Measurements from ENCODE around the gene S100A11.

The S100A11 gene

GRCh38 chr1:151993084-151993733, 43.6 kb downstream of the S100A11 start:
- peaks cover 6% of the 10 kb centered on the region for H3K9me3 ChIP-seq (ENCODE audit: low read length)

DNA sequence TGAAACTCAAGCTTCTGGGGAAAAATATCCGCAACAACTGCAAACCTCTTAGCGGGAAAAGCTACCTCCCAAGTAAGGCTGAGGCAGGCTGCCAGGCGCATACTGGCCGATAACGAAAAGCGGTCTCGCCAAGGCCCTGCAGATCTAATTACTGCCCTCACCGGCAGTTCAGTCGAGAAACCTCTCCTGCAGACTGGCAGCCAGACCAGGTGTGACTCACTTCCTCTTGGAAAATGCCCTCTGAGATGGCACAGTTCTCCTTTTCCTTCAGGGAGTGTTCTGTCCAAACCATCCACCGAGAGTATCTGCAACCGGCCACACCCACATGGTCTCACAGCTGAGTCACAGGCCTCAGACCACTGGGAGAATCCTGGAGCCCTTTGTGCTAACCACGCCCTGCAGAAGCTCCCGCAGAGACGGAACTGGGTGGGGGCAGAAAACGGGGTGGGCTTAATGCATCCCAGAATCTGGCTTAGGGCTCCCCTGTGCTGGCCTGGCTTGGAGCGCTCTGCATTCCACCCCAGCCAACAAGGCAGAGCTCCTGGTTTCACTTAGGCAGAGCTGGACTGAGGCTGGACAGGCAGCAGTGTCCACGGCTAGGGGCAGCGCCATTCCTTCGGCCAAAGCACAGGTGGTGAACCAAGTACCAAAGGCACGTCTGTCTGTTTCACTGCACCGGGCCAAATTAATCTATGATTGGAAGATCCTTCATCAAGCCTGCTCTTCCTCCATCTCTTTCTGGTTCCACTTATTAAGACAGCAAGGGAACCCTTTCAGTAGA, 44.3 kb downstream of the S100A11 start:
- Histone ChIP-seq H2AFZ (ENCODE audit: low read depth, low read length) (no peak overlapping the region), H3K4me3 (ENCODE audit: low read length) (no peak overlapping the region), H3K4me1 (ENCODE audit: insufficient read depth, low read length) (peaks cover 6% of the 10 kb centered on the region), H3K27me3 (ENCODE audit: insufficient read depth, low read length) (peaks cover 46% of the 10 kb centered on the region), H3K36me3 (ENCODE audit: insufficient read depth, low read length) (no peaks in the 10 kb centered on the region), H3K9me3 (ENCODE audit: low read length) (peaks cover 6% of the 10 kb centered on the region)

More at GRCh38 chr1:151993084-151993733, 43.6 kb downstream of the S100A11 start:
- H2AFZ ChIP-seq (ENCODE audit: low read depth, low read length): peak overlapping the region; percentile 27
- H3K27me3 ChIP-seq (ENCODE audit: insufficient read depth, low read length): peaks cover 46% of the 10 kb centered on the region
- no peaks in the 10 kb centered on the region for H3K36me3 ChIP-seq (ENCODE audit: insufficient read depth, low read length)
- H3K4me3 ChIP-seq (ENCODE audit: low read length): peak overlapping the region; percentile 16
- H3K4me1 ChIP-seq (ENCODE audit: insufficient read depth, low read length): peaks cover 6% of the 10 kb centered on the region

- H3K4me3 ChIP-seq (ENCODE audit: low read length): no peak overlapping the region
- no peaks in the 10 kb centered on the region for H3K36me3 ChIP-seq (ENCODE audit: insufficient read depth, low read length)
- peaks cover 6% of the 10 kb centered on the region for H3K4me1 ChIP-seq (ENCODE audit: insufficient read depth, low read length)
- H3K27me3 ChIP-seq (ENCODE audit: insufficient read depth, low read length): peaks cover 46% of the 10 kb centered on the region
- H2AFZ ChIP-seq (ENCODE audit: low read depth, low read length): no peak overlapping the region
- H3K9me3 ChIP-seq (ENCODE audit: low read length): peaks cover 6% of the 10 kb centered on the region
These were observed 45.0 kb downstream of the S100A11 start for GRCh38 chr1:151991663-151992302.

DNA sequence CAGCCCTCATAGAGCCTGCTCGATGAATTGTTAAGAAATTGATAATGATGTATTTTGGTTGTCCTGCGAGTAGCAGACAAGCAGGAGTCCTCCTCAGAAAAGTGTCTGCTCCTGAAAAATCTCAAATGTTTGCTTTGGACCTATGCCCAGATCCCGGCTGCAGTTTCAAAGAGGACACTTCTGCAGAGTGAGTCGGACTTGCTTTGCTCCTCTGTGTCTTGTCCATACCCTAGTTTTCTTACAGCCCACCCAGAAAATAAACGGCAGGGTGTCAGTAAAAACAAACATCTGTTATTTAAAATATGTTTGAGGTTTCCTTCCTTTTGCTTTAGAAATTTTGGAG, 46.0 kb downstream of the S100A11 start:
- peaks cover 6% of the 10 kb centered on the region for H3K9me3 ChIP-seq (ENCODE audit: low read length)
- no peaks in the 10 kb centered on the region for H3K36me3 ChIP-seq (ENCODE audit: insufficient read depth, low read length)
- H3K4me3 ChIP-seq (ENCODE audit: low read length): no peak overlapping the region
- peaks cover 46% of the 10 kb centered on the region for H3K27me3 ChIP-seq (ENCODE audit: insufficient read depth, low read length)
- H2AFZ ChIP-seq (ENCODE audit: low read depth, low read length): no peak overlapping the region
- peaks cover 6% of the 10 kb centered on the region for H3K4me1 ChIP-seq (ENCODE audit: insufficient read depth, low read length)

- H2AFZ ChIP-seq (ENCODE audit: low read depth, low read length): no peak overlapping the region
- peaks cover 43% of the 10 kb centered on the region for H3K27me3 ChIP-seq (ENCODE audit: insufficient read depth, low read length)
- peaks cover 6% of the 10 kb centered on the region for H3K9me3 ChIP-seq (ENCODE audit: low read length)
- no peak overlapping the region for H3K4me3 ChIP-seq (ENCODE audit: low read length)
- H3K4me1 ChIP-seq (ENCODE audit: insufficient read depth, low read length): peaks cover 6% of the 10 kb centered on the region
- H3K36me3 ChIP-seq (ENCODE audit: insufficient read depth, low read length): no peaks in the 10 kb centered on the region
These were observed 46.5 kb downstream of the S100A11 start for GRCh38 chr1:151990058-151990855.

DNA sequence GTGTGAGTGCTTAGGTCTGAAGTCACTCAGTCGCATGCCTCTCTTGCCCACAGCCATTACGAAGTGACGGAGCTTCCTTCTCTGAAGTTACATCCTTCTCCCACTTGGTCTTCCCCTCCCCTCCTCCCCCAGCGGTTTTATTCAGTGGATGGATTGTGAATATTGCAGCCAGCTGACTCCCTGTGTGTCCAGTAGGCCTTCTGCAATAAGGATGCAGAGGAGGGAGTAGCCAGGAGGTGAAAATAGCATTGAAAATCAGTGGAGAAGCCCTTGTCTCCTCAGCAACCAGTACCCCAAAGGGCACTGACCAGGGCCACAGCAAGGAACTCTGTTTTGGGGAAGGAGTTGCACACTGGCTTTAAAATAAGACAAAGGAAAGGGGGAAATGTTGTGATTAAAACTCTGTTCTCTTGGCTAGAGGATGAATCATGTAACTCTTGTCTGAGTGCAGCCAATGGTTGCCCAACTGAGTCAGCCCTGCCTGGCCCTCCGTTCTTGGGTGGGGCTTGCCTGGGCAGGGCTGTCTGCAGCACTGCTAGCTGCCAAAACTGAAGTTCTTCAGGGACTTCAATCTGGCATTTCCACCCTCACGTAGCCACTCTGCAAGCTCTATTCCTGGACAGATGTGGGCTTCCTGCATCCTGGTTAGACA, 47.5 kb downstream of the S100A11 start:
- peaks cover 6% of the 10 kb centered on the region for H3K9me3 ChIP-seq (ENCODE audit: low read length)
- H3K4me3 ChIP-seq (ENCODE audit: low read length): no peak overlapping the region
- H3K27me3 ChIP-seq (ENCODE audit: insufficient read depth, low read length): peaks cover 38% of the 10 kb centered on the region
- H3K4me1 ChIP-seq (ENCODE audit: insufficient read depth, low read length): peaks cover 6% of the 10 kb centered on the region
- H2AFZ ChIP-seq (ENCODE audit: low read depth, low read length): no peak overlapping the region
- H3K36me3 ChIP-seq (ENCODE audit: insufficient read depth, low read length): no peaks in the 10 kb centered on the region

DNA sequence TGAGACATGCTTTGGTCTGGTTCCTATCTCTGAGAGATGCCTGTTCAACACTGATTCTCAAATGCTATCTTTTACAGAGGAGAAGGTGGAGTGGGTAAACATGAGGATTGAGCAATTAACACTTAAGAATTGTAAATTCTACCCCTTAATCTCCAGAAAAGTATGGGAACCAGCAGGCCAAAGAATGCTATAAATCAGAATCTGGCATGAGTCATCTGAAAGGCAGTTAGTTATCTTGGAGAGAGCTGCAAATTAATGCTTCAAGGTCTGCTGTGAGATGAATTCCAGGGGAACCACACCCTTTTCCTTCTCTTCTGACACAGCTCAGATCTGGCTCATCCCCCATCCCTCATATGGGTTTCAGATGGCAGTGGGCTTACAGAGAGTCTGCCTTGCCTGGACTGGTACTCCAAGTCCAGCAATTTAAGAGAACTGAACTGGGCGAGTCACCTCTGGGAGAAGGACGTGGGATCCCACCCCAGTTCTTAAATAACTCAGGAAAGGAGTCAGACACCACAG, 48.3 kb downstream of the S100A11 start:
- Histone ChIP-seq H3K4me1 (ENCODE audit: insufficient read depth, low read length) (peaks cover 2% of the 10 kb centered on the region), H3K4me3 (ENCODE audit: low read length) (no peak overlapping the region), H2AFZ (ENCODE audit: low read depth, low read length) (no peak overlapping the region), H3K36me3 (ENCODE audit: insufficient read depth, low read length) (no peaks in the 10 kb centered on the region), H3K9me3 (ENCODE audit: low read length) (peaks cover 6% of the 10 kb centered on the region), H3K27me3 (ENCODE audit: insufficient read depth, low read length) (peaks cover 30% of the 10 kb centered on the region)

GRCh38 chr1:151986501-151987190, 50.2 kb downstream of the S100A11 start:
- no peaks in the 10 kb centered on the region for H3K36me3 ChIP-seq (ENCODE audit: insufficient read depth, low read length)
- H3K4me3 ChIP-seq (ENCODE audit: low read length): no peak overlapping the region
- no peak overlapping the region for H2AFZ ChIP-seq (ENCODE audit: low read depth, low read length)
- no peaks in the 10 kb centered on the region for H3K9me3 ChIP-seq (ENCODE audit: low read length)
- H3K27me3 ChIP-seq (ENCODE audit: insufficient read depth, low read length): peaks cover 12% of the 10 kb centered on the region
- H3K4me1 ChIP-seq (ENCODE audit: insufficient read depth, low read length): no peaks in the 10 kb centered on the region

GRCh38 chr1:151985768-151986167, 51.0 kb downstream of the S100A11 start:
- H3K4me3 ChIP-seq (ENCODE audit: low read length): no peak overlapping the region
- H3K4me1 ChIP-seq (ENCODE audit: insufficient read depth, low read length): no peaks in the 10 kb centered on the region
- H2AFZ ChIP-seq (ENCODE audit: low read depth, low read length): no peak overlapping the region
- H3K9me3 ChIP-seq (ENCODE audit: low read length): no peaks in the 10 kb centered on the region
- no peaks in the 10 kb centered on the region for H3K36me3 ChIP-seq (ENCODE audit: insufficient read depth, low read length)
- peaks cover 6% of the 10 kb centered on the region for H3K27me3 ChIP-seq (ENCODE audit: insufficient read depth, low read length)

GRCh38 chr1:151985270-151985669, 51.5 kb downstream of the S100A11 start:
- Histone ChIP-seq H3K9me3 (ENCODE audit: low read length) (no peaks in the 10 kb centered on the region), H3K27me3 (ENCODE audit: insufficient read depth, low read length) (peaks cover 6% of the 10 kb centered on the region), H2AFZ (ENCODE audit: low read depth, low read length) (no peak overlapping the region), H3K4me3 (ENCODE audit: low read length) (no peak overlapping the region), H3K36me3 (ENCODE audit: insufficient read depth, low read length) (no peaks in the 10 kb centered on the region), H3K4me1 (ENCODE audit: insufficient read depth, low read length) (no peaks in the 10 kb centered on the region)

DNA sequence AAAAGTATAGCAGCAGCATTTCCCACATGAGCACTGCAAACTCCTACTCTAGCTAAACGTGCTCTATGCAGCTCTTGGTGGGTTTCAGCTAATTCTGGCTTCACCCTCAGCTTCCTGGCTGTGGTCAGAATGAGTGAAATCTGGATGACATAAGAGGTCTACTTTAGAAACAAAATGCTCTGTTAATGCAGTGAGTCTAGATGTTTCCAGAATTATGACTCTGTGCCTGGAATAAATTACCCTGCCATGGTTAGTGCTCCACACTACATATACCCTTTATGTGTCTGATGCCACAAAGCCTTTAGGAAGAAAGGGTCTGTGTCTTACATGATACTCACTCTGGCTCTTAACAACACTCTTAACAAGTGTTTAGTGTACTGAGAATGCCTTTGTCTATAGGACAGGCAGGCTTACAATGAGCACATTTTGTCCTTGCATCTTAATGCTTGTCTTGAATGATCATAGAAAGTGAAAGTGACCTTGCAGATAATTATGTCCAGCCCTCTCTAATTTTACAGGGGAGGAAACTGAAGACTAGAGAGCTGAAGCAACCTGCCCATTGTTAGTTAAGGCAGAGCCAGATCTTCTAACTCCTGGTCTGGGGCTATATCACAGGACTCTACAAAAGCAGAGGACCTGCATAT, 52.4 kb downstream of the S100A11 start:
- no peaks in the 10 kb centered on the region for H3K36me3 ChIP-seq (ENCODE audit: insufficient read depth, low read length)
- no peaks in the 10 kb centered on the region for H3K4me1 ChIP-seq (ENCODE audit: insufficient read depth, low read length)
- no peaks in the 10 kb centered on the region for H3K9me3 ChIP-seq (ENCODE audit: low read length)
- H2AFZ ChIP-seq (ENCODE audit: low read depth, low read length): no peak overlapping the region
- H3K4me3 ChIP-seq (ENCODE audit: low read length): no peak overlapping the region
- H3K27me3 ChIP-seq (ENCODE audit: insufficient read depth, low read length): peaks cover 5% of the 10 kb centered on the region

Measured in neuron (in vitro differentiated cells).